HEK293 (cell line): Measurements from ENCODE around the gene FLRT3.
A peak's percentile ranks its signal among the peaks of the same experiment; 100 is the strongest.

Experiments used
- GFI1B ChIP-seq: fragments of 450-650 bp; formaldehyde crosslinking; IDR thresholded peaks from 2 replicates; pipeline ENCODE4 v1.5.1; 2016; ENCODE audit warnings: missing biosample characterization, missing genetic modification characterization
- HOXA7 ChIP-seq: sonication (generic); formaldehyde crosslinking; IDR thresholded peaks from 2 replicates; pipeline ENCODE4 v1.8.1; 2022; ENCODE audit warnings: missing genetic modification reagents, borderline replicate concordance
- IKZF3 ChIP-seq: fragments of 450-650 bp; IDR thresholded peaks from 2 replicates; pipeline ENCODE4 v1.5.0; 2018; ENCODE audit warnings: missing biosample characterization, mild to moderate bottlenecking, missing genetic modification characterization, moderate library complexity
- SALL2 ChIP-seq: fragments of 450-650 bp; formaldehyde crosslinking; IDR thresholded peaks from 2 replicates; pipeline ENCODE4 v1.5.0; 2017; ENCODE audit warnings: missing biosample characterization, mild to moderate bottlenecking, missing genetic modification characterization, borderline replicate concordance
- WT1 ChIP-seq: fragments of 450-650 bp; formaldehyde crosslinking; IDR thresholded peaks from 2 replicates; pipeline ENCODE4 v1.5.1; 2016; ENCODE audit warnings: missing biosample characterization, missing genetic modification characterization
- YY1 ChIP-seq: fragments of 450-650 bp; formaldehyde crosslinking; IDR thresholded peaks from 2 replicates; pipeline ENCODE4 v1.5.1; 2018; ENCODE audit warnings: missing biosample characterization, missing genetic modification characterization
- ZFP41 ChIP-seq: fragments of 450-650 bp; formaldehyde crosslinking; IDR thresholded peaks from 2 replicates; pipeline ENCODE4 v1.5.1; 2016; ENCODE audit warnings: missing biosample characterization, missing genetic modification characterization, borderline replicate concordance
- ZNF157 ChIP-seq: fragments of 450-650 bp; formaldehyde crosslinking; IDR thresholded peaks from 2 replicates; pipeline ENCODE4 v1.5.1; 2016; ENCODE audit warnings: missing biosample characterization, missing genetic modification characterization
- ZNF19 ChIP-seq: fragments of 450-650 bp; formaldehyde crosslinking; IDR thresholded peaks from 2 replicates; pipeline ENCODE4; 2016; ENCODE audit warnings: missing biosample characterization, missing genetic modification characterization, low read depth
- ZNF23 ChIP-seq: fragments of 450-650 bp; formaldehyde crosslinking; IDR thresholded peaks from 2 replicates; pipeline ENCODE4 v1.5.1; 2016; ENCODE audit warnings: missing biosample characterization, missing genetic modification characterization, borderline replicate concordance
- ZNF350 ChIP-seq: fragments of 450-650 bp; formaldehyde crosslinking; IDR thresholded peaks from 2 replicates; pipeline ENCODE4 v1.5.0; 2017; ENCODE audit warnings: missing biosample characterization, mild to moderate bottlenecking, missing genetic modification characterization
- ZNF404 ChIP-seq: fragments of 450-650 bp; formaldehyde crosslinking; IDR thresholded peaks from 2 replicates; pipeline ENCODE4 v1.5.1; 2017; ENCODE audit warnings: missing biosample characterization, missing genetic modification characterization
- ZNF610 ChIP-seq: fragments of 450-650 bp; formaldehyde crosslinking; IDR thresholded peaks from 2 replicates; pipeline ENCODE4 v1.5.1; 2016; ENCODE audit warnings: missing biosample characterization, missing genetic modification characterization, borderline replicate concordance
- ZNF621 ChIP-seq: fragments of 450-650 bp; formaldehyde crosslinking; IDR thresholded peaks from 2 replicates; pipeline ENCODE4 v1.5.1; 2017; ENCODE audit warnings: missing biosample characterization, missing genetic modification characterization
- ZNF664 ChIP-seq: fragments of 450-650 bp; formaldehyde crosslinking; IDR thresholded peaks from 2 replicates; pipeline ENCODE4 v1.5.1; 2016; ENCODE audit warnings: missing biosample characterization, missing genetic modification characterization
- TF ChIP-seq, protein P1 (sequence below): fragments of 450-650 bp; formaldehyde crosslinking; IDR thresholded peaks from 2 replicates; pipeline ENCODE4 v1.5.1; 2016; ENCODE audit warnings: missing biosample characterization, missing genetic modification characterization
- TF ChIP-seq, protein P2 (sequence below): fragments of 450-650 bp; formaldehyde crosslinking; IDR thresholded peaks from 2 replicates; pipeline ENCODE4 v1.5.1; 2016; ENCODE audit warnings: missing biosample characterization, missing genetic modification characterization
- TF ChIP-seq, protein P3 (sequence below): fragments of 450-650 bp; formaldehyde crosslinking; IDR thresholded peaks from 2 replicates; pipeline ENCODE4 v1.5.1; 2017; ENCODE audit warnings: missing biosample characterization, missing genetic modification characterization
- TF ChIP-seq, protein P4 (sequence below): fragments of 450-650 bp; formaldehyde crosslinking; IDR thresholded peaks from 2 replicates; pipeline ENCODE4 v1.5.1; 2017; ENCODE audit warnings: missing biosample characterization, missing genetic modification characterization
- TF ChIP-seq, protein P5 (sequence below): fragments of 450-650 bp; formaldehyde crosslinking; IDR thresholded peaks from 2 replicates; pipeline ENCODE4 v1.5.1; 2017; ENCODE audit warnings: missing biosample characterization, missing genetic modification characterization

FLRT3 gene

DNA sequence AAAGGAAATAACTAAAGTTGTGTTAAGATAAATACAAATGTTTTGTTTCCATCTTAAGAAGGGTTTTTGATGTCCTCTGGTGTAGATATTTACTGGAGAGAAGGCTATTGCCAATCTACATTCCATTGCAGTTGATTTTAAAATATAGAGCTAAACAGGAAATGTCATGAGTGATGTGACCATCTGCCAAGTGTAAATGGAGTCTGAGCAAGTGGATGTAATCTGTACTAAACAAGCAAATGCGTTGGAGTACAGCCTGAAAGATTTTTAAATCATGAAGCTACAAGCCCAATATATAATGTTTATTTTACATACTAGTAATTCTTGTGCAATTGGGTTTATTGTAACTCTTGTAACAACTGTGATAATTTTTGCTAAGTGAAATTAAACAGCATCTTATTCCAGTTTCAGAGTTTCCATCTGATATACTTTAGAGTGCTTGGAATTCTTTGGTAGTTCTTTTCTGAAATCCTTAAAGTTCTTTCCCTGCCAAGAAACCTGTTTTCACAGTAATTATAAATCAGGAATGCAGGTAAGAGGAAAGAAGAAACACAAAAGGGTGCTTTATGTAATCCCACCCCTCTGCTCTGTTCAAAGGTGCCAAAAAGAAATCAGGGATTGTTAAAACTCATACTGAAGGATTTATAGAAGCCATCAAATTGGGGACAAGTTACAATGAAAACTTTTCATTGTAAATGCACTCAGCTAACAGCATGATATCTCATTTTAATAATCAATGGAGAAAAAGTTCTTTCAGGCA lies 47.2 kb upstream of the FLRT3 start (continued):
- TF ChIP-seq, protein P1, sequence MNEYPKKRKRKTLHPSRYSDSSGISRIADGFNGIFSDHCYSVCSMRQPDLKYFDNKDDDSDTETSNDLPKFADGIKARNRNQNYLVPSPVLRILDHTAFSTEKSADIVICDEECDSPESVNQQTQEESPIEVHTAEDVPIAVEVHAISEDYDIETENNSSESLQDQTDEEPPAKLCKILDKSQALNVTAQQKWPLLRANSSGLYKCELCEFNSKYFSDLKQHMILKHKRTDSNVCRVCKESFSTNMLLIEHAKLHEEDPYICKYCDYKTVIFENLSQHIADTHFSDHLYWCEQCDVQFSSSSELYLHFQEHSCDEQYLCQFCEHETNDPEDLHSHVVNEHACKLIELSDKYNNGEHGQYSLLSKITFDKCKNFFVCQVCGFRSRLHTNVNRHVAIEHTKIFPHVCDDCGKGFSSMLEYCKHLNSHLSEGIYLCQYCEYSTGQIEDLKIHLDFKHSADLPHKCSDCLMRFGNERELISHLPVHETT (tag by site-specific recombination): no peak
- TF ChIP-seq IKZF3 (tag by site-specific recombination) (peak; percentile 61; the same call in 1 of the 2 replicates), GFI1B (tag by site-specific recombination) (peak; percentile 70; the same call in 1 of the 2 replicates), SALL2 (no peak), ZNF621 (tag by site-specific recombination) (no peak), ZNF404 (tag by site-specific recombination) (no peak), ZNF350 (tag by site-specific recombination) (no peak), WT1 (peak; percentile 76), ZNF157 (no peak), ZNF19 (tag by site-specific recombination) (no peak), YY1 (tag by site-specific recombination) (no peak), ZFP41 (tag by site-specific recombination) (no peak), ZNF664 (tag by site-specific recombination) (peak; percentile 15; the same call in 1 of the 2 replicates), HOXA7 (CRISPR knock-in tag) (no peak), ZNF610 (no peak), ZNF23 (tag by site-specific recombination) (no peak)
- TF ChIP-seq, protein P2, sequence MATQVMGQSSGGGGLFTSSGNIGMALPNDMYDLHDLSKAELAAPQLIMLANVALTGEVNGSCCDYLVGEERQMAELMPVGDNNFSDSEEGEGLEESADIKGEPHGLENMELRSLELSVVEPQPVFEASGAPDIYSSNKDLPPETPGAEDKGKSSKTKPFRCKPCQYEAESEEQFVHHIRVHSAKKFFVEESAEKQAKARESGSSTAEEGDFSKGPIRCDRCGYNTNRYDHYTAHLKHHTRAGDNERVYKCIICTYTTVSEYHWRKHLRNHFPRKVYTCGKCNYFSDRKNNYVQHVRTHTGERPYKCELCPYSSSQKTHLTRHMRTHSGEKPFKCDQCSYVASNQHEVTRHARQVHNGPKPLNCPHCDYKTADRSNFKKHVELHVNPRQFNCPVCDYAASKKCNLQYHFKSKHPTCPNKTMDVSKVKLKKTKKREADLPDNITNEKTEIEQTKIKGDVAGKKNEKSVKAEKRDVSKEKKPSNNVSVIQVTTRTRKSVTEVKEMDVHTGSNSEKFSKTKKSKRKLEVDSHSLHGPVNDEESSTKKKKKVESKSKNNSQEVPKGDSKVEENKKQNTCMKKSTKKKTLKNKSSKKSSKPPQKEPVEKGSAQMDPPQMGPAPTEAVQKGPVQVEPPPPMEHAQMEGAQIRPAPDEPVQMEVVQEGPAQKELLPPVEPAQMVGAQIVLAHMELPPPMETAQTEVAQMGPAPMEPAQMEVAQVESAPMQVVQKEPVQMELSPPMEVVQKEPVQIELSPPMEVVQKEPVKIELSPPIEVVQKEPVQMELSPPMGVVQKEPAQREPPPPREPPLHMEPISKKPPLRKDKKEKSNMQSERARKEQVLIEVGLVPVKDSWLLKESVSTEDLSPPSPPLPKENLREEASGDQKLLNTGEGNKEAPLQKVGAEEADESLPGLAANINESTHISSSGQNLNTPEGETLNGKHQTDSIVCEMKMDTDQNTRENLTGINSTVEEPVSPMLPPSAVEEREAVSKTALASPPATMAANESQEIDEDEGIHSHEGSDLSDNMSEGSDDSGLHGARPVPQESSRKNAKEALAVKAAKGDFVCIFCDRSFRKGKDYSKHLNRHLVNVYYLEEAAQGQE: no peak
- TF ChIP-seq, protein P3, sequence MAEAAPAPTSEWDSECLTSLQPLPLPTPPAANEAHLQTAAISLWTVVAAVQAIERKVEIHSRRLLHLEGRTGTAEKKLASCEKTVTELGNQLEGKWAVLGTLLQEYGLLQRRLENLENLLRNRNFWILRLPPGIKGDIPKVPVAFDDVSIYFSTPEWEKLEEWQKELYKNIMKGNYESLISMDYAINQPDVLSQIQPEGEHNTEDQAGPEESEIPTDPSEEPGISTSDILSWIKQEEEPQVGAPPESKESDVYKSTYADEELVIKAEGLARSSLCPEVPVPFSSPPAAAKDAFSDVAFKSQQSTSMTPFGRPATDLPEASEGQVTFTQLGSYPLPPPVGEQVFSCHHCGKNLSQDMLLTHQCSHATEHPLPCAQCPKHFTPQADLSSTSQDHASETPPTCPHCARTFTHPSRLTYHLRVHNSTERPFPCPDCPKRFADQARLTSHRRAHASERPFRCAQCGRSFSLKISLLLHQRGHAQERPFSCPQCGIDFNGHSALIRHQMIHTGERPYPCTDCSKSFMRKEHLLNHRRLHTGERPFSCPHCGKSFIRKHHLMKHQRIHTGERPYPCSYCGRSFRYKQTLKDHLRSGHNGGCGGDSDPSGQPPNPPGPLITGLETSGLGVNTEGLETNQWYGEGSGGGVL (tag by site-specific recombination): no peak
- TF ChIP-seq, protein P4, sequence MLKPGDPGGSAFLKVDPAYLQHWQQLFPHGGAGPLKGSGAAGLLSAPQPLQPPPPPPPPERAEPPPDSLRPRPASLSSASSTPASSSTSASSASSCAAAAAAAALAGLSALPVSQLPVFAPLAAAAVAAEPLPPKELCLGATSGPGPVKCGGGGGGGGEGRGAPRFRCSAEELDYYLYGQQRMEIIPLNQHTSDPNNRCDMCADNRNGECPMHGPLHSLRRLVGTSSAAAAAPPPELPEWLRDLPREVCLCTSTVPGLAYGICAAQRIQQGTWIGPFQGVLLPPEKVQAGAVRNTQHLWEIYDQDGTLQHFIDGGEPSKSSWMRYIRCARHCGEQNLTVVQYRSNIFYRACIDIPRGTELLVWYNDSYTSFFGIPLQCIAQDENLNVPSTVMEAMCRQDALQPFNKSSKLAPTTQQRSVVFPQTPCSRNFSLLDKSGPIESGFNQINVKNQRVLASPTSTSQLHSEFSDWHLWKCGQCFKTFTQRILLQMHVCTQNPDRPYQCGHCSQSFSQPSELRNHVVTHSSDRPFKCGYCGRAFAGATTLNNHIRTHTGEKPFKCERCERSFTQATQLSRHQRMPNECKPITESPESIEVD (tag by site-specific recombination): peak; percentile 84
- TF ChIP-seq, protein P5, sequence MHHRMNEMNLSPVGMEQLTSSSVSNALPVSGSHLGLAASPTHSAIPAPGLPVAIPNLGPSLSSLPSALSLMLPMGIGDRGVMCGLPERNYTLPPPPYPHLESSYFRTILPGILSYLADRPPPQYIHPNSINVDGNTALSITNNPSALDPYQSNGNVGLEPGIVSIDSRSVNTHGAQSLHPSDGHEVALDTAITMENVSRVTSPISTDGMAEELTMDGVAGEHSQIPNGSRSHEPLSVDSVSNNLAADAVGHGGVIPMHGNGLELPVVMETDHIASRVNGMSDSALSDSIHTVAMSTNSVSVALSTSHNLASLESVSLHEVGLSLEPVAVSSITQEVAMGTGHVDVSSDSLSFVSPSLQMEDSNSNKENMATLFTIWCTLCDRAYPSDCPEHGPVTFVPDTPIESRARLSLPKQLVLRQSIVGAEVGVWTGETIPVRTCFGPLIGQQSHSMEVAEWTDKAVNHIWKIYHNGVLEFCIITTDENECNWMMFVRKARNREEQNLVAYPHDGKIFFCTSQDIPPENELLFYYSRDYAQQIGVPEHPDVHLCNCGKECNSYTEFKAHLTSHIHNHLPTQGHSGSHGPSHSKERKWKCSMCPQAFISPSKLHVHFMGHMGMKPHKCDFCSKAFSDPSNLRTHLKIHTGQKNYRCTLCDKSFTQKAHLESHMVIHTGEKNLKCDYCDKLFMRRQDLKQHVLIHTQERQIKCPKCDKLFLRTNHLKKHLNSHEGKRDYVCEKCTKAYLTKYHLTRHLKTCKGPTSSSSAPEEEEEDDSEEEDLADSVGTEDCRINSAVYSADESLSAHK (tag by site-specific recombination): peak; percentile 59
